ENCODE results near the gene FBXL7. TPM values are rescaled to one million over a fixed set of nuclear protein-coding genes. Genes with fewer than 3 reads are reported as not detected.

FBXL7 gene
- total and polyA plus RNA-seq, 2 donors (not counting 3 experiments of a cell fraction or from before 2014, with no cell fraction given), result 23.5 to 32.2 TPM

GRCh38 chr5:15575666-15576065, 75.7 kb downstream of the FBXL7 start:
- peaks cover 17% of the 10 kb centered on the region for H3K79me2 ChIP-seq (ENCODE audit: control insufficient read depth, insufficient read depth, low read length)
- FAIRE-seq (peak; percentile 40), DNase-seq (ENCODE audit: low read depth, low spot score) (no peak)
- dilution Hi-C loops (cut with MboI; ENCODE audit: extremely low pct_ligation_motif_present, low sequenced_read_pairs), result no loop called here
- no peak overlapping the region for H3K4me2 ChIP-seq (ENCODE audit: insufficient read depth, low read length)
- no peaks in the 10 kb centered on the region for H3K36me3 ChIP-seq (ENCODE audit: control insufficient read depth in 2 of 2, extremely low read depth in 1 of 2, insufficient read depth in 2 of 2, low read length in 2 of 2)
- ChIA-PET CTCF (interaction anchor here (1.3 kb wide), 1 partner anchor 219 kb away, joined by 3 read pairs; no protein-coding TSS in a partner anchor), POLR2A (no interaction called here)
- H4K20me1 ChIP-seq (replicated peaks; ENCODE audit: control insufficient read depth, extremely low read depth, insufficient read depth, low read length), result peaks cover 4% of the 10 kb centered on the region
- peaks cover 27% of the 10 kb centered on the region for H3K4me1 ChIP-seq (ENCODE audit: control insufficient read depth, extremely low read depth, insufficient read depth, low read length)
- no peaks in the 10 kb centered on the region for H3K9me1 ChIP-seq (replicated peaks; ENCODE audit: control insufficient read depth, extremely low read depth, insufficient read depth, low read length)
- no peaks in the 10 kb centered on the region for H3K27me3 ChIP-seq (ENCODE audit: control insufficient read depth in 2 of 2, insufficient read depth in 2 of 2, low read length in 2 of 2)
- no peak overlapping the region for H3K27ac ChIP-seq (ENCODE audit: insufficient read depth, low read depth, low read length)
- H2AFZ ChIP-seq (ENCODE audit: low read depth, low read length), result no peak overlapping the region
- H3K4me3 ChIP-seq (replicated peaks in 1 of 3; ENCODE audit: insufficient read depth in 1 of 3, low read depth in 1 of 3, low read length in 3 of 3), result no peak overlapping the region
- H3K9me3 ChIP-seq (replicated peaks; ENCODE audit: control insufficient read depth, insufficient read depth, low read length), result no peaks in the 10 kb centered on the region
- no peak for TF ChIP-seq JUN (IDR thresholded peaks at IDR 0.05; ENCODE audit: borderline replicate concordance, insufficient read depth, insufficient read length, low read depth)
- no peak for TF ChIP-seq POLR2A (IDR thresholded peaks at IDR 0.05; ENCODE audit: low read depth, low read length)
- no peak for TF ChIP-seq GATA2 (IDR thresholded peaks at IDR 0.05; ENCODE audit: insufficient read depth, insufficient read length, low read depth, low read length)
- no peak for TF ChIP-seq MAX (IDR thresholded peaks at IDR 0.05; ENCODE audit: insufficient read depth, insufficient read length)
- TF ChIP-seq MYC (IDR thresholded peaks at IDR 0.05; ENCODE audit: low read depth, low read length), result no peak
- no peak for TF ChIP-seq CTCF (IDR thresholded peaks at IDR 0.05; ENCODE audit: extremely low read depth in 1 of 2, insufficient read depth in 1 of 2, low read depth in 1 of 2, low read length in 2 of 2)
- TF ChIP-seq FOS (IDR thresholded peaks at IDR 0.05; ENCODE audit: borderline replicate concordance, insufficient read depth, low read length), result no peak
- no peak for TF ChIP-seq EZH2 (IDR thresholded peaks at IDR 0.05; ENCODE audit: borderline replicate concordance, low read depth, low read length, severe bottlenecking)
- TF ChIP-seq POLR2AphosphoS5 (IDR thresholded peaks at IDR 0.05; ENCODE audit: insufficient read depth, low read depth, low read length), result no peak
- intact Hi-C loops (cut with micrococcal nuclease), result loop anchor here (10.0 kb wide), 1 partner anchor 419 kb away; no protein-coding TSS in a partner anchor
- no TSS peak for BruUV-seq (replicated peaks)
- no peak overlapping the region for H3K9ac ChIP-seq (replicated peaks; ENCODE audit: extremely low read depth, insufficient read depth, low read length)

Measured in endothelial cell of umbilical vein (primary cell).